Mucosa of rectum (tissue), 2 donors: ENCODE measurements around the gene FAM53B.
"Not testable (repeated sequence)": the region's sequence is repeated elsewhere in the genome, so short reads cannot be mapped to it uniquely, and the experiment has no call there.

Experiments used
- H3K27ac ChIP-seq, 2 donors: one replicate each; pipeline ENCODE4 v1.7.0; 2013; ENCODE audit warnings: inconsistent platforms in 2 of 2, low read depth in 2 of 2, low read length in 2 of 2
- H3K27me3 ChIP-seq, 2 donors: one replicate each; pipeline ENCODE4 v1.7.0; 2013; ENCODE audit warnings: low read length in 2 of 2; ENCODE audit not compliant: control insufficient read depth in 2 of 2, insufficient read depth in 2 of 2
- H3K36me3 ChIP-seq, 2 donors: one replicate each; pipeline ENCODE4 v1.7.0; 2013; ENCODE audit warnings: low read length in 2 of 2; ENCODE audit not compliant: control insufficient read depth in 2 of 2, insufficient read depth in 2 of 2
- H3K4me1 ChIP-seq, 2 donors: one replicate each; pipeline ENCODE4 v1.7.0; 2013; ENCODE audit warnings: low read length in 2 of 2, mild to moderate bottlenecking in 1 of 2; ENCODE audit not compliant: control insufficient read depth in 2 of 2, insufficient read depth in 2 of 2
- H3K4me3 ChIP-seq, 2 donors: one replicate each; pipeline ENCODE4 v1.7.0; 2013; ENCODE audit warnings: low read length in 2 of 2
- H3K9ac ChIP-seq, 2 donors: one replicate each; pipeline ENCODE4 v1.7.0; 2013; ENCODE audit warnings: low read length in 2 of 2, low read depth in 1 of 2, mild to moderate bottlenecking in 1 of 2
- H3K9me3 ChIP-seq, 2 donors: one replicate each; pipeline ENCODE4 v1.7.0; 2013; ENCODE audit warnings: low read length in 2 of 2; ENCODE audit not compliant: control insufficient read depth in 2 of 2
- donor health status: healthy.
- donor health status: Normal muscosa, but diverticular disease.

The FAM53B gene, protein sequence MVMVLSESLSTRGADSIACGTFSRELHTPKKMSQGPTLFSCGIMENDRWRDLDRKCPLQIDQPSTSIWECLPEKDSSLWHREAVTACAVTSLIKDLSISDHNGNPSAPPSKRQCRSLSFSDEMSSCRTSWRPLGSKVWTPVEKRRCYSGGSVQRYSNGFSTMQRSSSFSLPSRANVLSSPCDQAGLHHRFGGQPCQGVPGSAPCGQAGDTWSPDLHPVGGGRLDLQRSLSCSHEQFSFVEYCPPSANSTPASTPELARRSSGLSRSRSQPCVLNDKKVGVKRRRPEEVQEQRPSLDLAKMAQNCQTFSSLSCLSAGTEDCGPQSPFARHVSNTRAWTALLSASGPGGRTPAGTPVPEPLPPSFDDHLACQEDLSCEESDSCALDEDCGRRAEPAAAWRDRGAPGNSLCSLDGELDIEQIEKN

DNA sequence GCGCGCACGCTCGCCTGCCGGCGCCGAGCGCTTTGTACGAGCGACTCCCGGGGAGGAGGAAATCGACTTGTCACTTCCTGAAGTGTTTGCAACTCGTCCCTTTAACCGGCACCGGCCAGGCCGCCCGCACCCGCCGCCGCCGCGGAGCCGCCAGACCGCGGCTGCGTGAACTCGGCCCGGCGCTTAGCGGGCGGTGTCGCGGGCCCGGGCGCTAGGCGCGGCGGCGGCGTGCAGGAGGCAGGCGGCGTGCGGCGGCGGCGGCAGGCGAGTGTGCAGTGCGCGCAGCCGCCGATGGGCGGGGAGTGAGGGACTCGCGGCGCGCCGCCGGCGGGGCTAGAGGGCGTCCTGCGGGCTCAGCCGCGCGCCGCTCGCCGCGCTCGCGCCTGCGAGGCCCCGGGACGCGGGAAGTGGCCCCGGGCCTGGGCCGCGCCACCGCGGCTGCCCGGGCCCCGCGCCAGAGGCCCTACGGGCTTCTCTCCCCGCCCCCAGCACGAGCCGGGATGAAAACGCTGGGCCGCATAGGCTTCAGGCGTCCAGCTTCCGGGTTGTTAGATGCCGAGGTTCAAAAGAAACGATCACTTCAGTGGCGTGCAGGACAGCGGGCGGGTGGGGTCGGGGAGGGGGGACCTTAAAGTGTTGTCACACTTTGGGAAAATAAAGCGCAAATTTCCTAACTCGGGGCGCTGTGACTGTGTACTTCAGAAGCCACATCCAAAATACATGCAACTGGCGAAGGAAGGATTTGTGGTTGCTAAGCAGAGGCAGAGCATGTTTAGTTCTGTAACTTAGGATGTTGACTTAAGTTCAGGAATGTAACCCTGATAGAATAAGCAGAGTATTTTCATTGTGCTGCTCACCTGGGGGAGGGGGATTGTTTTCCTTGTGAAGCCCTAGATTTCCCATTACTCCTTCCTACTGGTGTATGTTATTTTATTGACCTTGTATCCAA lies at the start of gene FAM53B:
Gene FAM53B (minus strand): TSS at position 277 of the 949 bp plus-strand sequence. CDS start 37,665 bp downstream, outside the sequence.
- Histone ChIP-seq H3K36me3 (peaks cover 0 to 3% of the 10 kb centered on the region in 2 donors), H3K9me3 (no peaks in the 10 kb centered on the region), H3K9ac (peak within 1 kb of the TSS; percentile 66 to 80), H3K4me1 (peaks cover 55 to 63% of the 10 kb centered on the region in 2 donors), H3K27ac (peak within 1 kb of the TSS; percentile 80 to 88), H3K4me3 (peak within 1 kb of the TSS; percentile 73 to 81), H3K27me3 (no peaks in the 10 kb centered on the region)

DNA sequence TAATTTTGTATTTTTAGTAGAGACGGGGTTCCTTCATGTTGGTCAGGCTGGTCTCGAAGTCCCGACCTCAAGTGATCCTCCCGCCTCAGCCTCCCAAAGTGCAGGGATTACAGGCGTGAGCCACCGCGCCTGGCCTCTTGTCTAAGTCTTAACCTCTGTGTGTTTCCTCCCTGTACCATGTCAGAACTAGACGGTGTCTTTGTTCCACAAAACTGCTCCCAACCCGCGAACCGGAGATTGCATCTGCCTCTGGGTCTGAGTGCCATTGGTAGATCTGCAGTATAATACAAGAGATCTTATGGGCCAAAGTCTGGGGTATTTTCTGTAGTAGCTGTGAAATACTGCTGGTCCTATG lies 48.8 kb upstream of the FAM53B start:
- H3K27ac ChIP-seq: no peak overlapping the region
- peaks cover 0 to 3% of the 10 kb centered on the region in 2 donors for H3K36me3 ChIP-seq
- no peak overlapping the region for H3K4me3 ChIP-seq
- no peaks in the 10 kb centered on the region for H3K27me3 ChIP-seq
- H3K4me1 ChIP-seq: peaks cover 0 to 2% of the 10 kb centered on the region in 2 donors
- no peaks in the 10 kb centered on the region for H3K9me3 ChIP-seq
- H3K9ac ChIP-seq: no peak overlapping the region

DNA sequence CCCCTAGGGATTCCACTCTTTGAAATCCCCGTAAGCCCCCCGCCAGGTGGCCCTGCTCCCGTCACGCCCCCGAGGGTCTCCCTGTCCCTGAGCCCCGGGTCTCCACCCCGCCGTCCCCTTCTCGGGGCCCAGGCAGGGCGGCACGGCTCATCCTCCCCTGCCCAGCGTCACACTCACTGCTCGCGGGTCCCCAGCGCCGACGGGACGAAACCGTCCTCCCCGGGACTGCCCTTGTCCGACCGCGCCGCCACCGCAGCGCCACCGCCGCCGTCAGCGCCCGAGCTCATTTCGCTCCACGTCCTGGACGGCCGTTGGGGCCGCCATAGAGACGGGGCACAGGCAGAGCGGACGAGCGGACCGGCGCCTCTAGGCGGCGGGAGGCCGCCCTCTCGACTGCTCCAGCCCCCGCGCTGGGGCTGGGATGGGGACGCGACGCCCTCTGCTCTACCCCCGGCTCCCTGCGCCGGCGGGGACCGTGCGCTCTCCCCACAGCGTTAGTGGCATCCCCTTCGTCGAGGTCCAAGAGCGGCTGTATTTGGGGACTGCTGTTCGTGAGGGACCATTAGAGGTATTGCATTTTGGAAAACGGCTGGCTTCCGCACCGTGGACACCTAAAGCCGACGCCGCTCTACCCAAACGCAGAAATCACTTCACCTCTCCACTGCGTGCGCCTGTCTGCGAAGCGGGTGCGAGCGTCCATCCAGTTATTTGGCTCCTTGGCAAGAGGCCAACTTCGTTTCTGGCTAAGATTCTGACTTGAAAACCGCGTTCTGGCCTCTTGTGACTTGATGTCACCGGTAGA lies 47.6 kb upstream of the FAM53B start, which contains the start of gene EEF1AKMT2:
Gene EEF1AKMT2 (minus strand): TSS at position 341 of the 802 bp plus-strand sequence. CDS start 54 bp downstream, at position 287.
- Histone ChIP-seq H3K4me3 (peak within 1 kb of the TSS; percentile 81 to 84), H3K36me3 (peaks cover 0 to 7% of the 10 kb centered on the region in 2 donors), H3K27ac (peak within 1 kb of the TSS; percentile 89 to 90), H3K9me3 (no peaks in the 10 kb centered on the region), H3K4me1 (peaks cover 0 to 2% of the 10 kb centered on the region in 2 donors), H3K9ac (peak within 1 kb of the TSS; percentile 88 to 92), H3K27me3 (no peaks in the 10 kb centered on the region)

DNA sequence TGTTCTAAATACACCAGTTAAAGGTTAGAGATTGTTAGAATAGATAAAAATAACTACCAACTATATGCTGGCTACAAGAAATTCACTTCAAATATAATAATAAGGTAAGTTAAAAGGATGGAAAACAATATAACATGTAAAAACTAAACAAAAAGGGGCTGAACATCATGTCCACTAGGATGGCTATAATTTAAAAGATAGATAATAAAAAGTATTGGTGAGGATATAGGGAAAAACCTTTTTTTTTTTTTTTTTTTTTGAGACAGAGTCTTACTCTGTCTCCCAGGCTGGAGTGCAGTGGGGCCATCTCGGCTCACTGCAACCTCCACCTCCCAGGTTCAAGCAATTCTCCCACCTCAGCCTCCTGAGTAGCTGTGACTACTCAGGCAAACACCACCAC lies 38.7 kb upstream of the FAM53B start:
- H3K36me3 ChIP-seq: peaks cover 5 to 26% of the 10 kb centered on the region in 2 donors
- H3K4me3 ChIP-seq, H3K27ac ChIP-seq, H3K4me1 ChIP-seq, H3K27me3 ChIP-seq, H3K9me3 ChIP-seq, H3K9ac ChIP-seq: not testable (repeated sequence)

DNA sequence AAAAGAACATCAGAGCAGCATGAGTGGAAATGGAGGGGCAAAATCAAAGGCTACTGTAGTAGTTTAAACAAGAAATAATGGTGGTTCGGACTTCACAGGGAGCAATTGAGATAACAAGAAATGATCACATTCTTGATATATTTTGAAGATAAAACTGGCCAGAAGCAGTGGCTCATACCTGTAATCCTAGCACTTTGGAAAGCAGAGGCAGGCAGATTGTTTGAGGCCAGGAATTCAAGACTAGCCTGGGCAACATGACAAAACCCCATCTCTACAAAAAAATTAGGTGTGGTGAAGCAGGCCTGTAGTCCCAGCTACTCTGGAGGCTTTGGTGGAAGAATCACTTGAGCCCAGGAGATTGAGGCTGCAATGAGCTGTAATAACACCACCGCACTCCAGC lies 24.6 kb upstream of the FAM53B start:
- Histone ChIP-seq H3K4me1 (no peaks in the 10 kb centered on the region), H3K27me3 (no peaks in the 10 kb centered on the region), H3K36me3 (peaks cover 4 to 25% of the 10 kb centered on the region in 2 donors), H3K4me3 (no peak overlapping the region), H3K9ac (no peak overlapping the region), H3K27ac (no peak overlapping the region), H3K9me3 (no peaks in the 10 kb centered on the region)

- H3K4me1 ChIP-seq: no peaks in the 10 kb centered on the region
- H3K9me3 ChIP-seq: no peaks in the 10 kb centered on the region
- no peak overlapping the region for H3K27ac ChIP-seq
- no peak overlapping the region for H3K4me3 ChIP-seq
- no peaks in the 10 kb centered on the region for H3K27me3 ChIP-seq
- H3K9ac ChIP-seq: no peak overlapping the region
- peaks cover 12 to 18% of the 10 kb centered on the region in 2 donors for H3K36me3 ChIP-seq
These were observed 21.1 kb upstream of the FAM53B start for GRCh38 chr10:124765256-124765655.

DNA sequence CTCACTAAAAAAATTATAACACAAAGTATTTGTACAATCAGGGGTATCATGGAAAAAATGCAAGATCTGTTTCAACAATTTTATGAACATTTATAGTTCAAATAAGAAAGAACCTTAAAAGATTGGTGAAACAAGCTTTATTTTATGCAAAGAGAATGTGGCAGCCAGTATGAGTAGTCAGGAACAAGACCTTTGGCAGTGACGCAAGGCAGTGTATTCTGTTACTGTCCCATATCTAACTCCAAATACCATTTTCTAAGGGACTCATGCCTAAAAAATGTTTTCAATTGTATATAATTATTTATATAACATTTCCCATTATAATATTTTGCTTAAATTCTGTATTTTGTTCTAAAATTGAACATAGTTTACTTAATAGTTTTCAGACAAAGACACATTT lies 19.1 kb upstream of the FAM53B start:
- no peak overlapping the region for H3K9ac ChIP-seq
- no peak overlapping the region for H3K4me3 ChIP-seq
- no peaks in the 10 kb centered on the region for H3K9me3 ChIP-seq
- no peaks in the 10 kb centered on the region for H3K27me3 ChIP-seq
- no peak overlapping the region for H3K27ac ChIP-seq
- H3K36me3 ChIP-seq: peaks cover 20 to 28% of the 10 kb centered on the region in 2 donors
- no peaks in the 10 kb centered on the region for H3K4me1 ChIP-seq

DNA sequence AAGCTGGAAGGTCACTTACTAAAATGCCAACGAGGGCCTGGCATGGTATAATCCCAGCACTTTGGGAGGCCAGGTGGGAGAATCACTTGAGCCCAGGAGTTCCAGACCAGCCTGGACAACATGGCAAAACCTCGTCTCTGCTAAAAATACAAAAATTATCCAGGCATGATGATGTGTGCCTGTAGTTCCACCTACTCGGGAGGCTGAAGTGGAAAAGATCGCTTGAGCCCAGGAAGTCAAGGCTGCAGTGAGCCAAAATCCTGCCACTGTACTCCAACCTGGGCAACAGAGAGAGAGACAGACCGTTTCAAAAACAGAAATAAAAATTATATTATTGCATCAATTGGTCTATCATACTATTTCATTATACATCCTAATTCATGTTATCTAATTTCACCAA lies 18.1 kb upstream of the FAM53B start:
- Histone ChIP-seq H3K9me3 (no peaks in the 10 kb centered on the region), H3K9ac (no peak overlapping the region), H3K36me3 (peaks cover 20 to 28% of the 10 kb centered on the region in 2 donors), H3K27ac (no peak overlapping the region), H3K4me1 (no peaks in the 10 kb centered on the region), H3K27me3 (no peaks in the 10 kb centered on the region), H3K4me3 (no peak overlapping the region)

GRCh38 chr10:124756156-124756903 lies 12.2 kb upstream of the FAM53B start:
- no peak overlapping the region for H3K9ac ChIP-seq
- H3K27ac ChIP-seq: no peak overlapping the region
- peaks cover 20 to 23% of the 10 kb centered on the region in 2 donors for H3K36me3 ChIP-seq
- no peaks in the 10 kb centered on the region for H3K9me3 ChIP-seq
- no peaks in the 10 kb centered on the region for H3K27me3 ChIP-seq
- no peak overlapping the region for H3K4me3 ChIP-seq
- no peaks in the 10 kb centered on the region for H3K4me1 ChIP-seq
